ENCODE data around the gene R3HDM2. TPM values are rescaled to one million over a fixed set of nuclear protein-coding genes. Genes with fewer than 3 reads are reported as not detected.

The R3HDM2 gene
- total and polyA plus RNA-seq, 2 experiments from 2014 or later, result 13.4 to 28.7 TPM

GRCh38 chr12:57381693-57382220, 49.1 kb downstream of the R3HDM2 start:
- Histone ChIP-seq H2AFZ (no peak overlapping the region), H3K79me2 (no peaks in the 10 kb centered on the region), H4K20me1 (ENCODE audit: insufficient read depth, poor library complexity, severe bottlenecking) (no peaks in the 10 kb centered on the region), H3K36me3 (replicated peaks; ENCODE audit: insufficient read depth, low read depth) (no peaks in the 10 kb centered on the region), H3K4me3 (no peak overlapping the region), H3K27ac (no peak overlapping the region), H3K4me1 (ENCODE audit: insufficient read depth) (peaks cover 3% of the 10 kb centered on the region), H3K9me3 (ENCODE audit: low read depth) (no peaks in the 10 kb centered on the region), H3K27me3 (no peaks in the 10 kb centered on the region), H3K4me2 (no peak overlapping the region), H3K9me2 (replicated peaks; ENCODE audit: insufficient read depth) (no peaks in the 10 kb centered on the region)
- TF ChIP-seq EZH2 (IDR thresholded peaks at IDR 0.05; ENCODE audit: borderline replicate concordance) (no peak), CTCF (IDR thresholded peaks at IDR 0.05; ENCODE audit: poor library complexity) (no peak), EZH2phosphoT487 (IDR thresholded peaks at IDR 0.05; ENCODE audit: low read depth, severe bottlenecking, unreplicated experiment) (no peak)
- WGBS (ENCODE audit: low lambda C conversion rate, missing lambda C conversion rate), result 84% methylated on average over 2 of the region's 2 CpGs
- DNase-seq (ENCODE audit: low spot score), result no peak

GRCh38 chr12:57380300-57380699, 50.5 kb downstream of the R3HDM2 start:
- Histone ChIP-seq H3K79me2 (no peaks in the 10 kb centered on the region), H3K27me3 (no peaks in the 10 kb centered on the region), H3K9me2 (replicated peaks; ENCODE audit: insufficient read depth) (no peaks in the 10 kb centered on the region), H3K4me3 (no peak overlapping the region), H3K4me2 (no peak overlapping the region), H3K27ac (no peak overlapping the region), H3K9me3 (ENCODE audit: low read depth) (no peaks in the 10 kb centered on the region), H2AFZ (no peak overlapping the region), H3K36me3 (replicated peaks; ENCODE audit: insufficient read depth, low read depth) (no peaks in the 10 kb centered on the region), H3K4me1 (ENCODE audit: insufficient read depth) (peaks cover 3% of the 10 kb centered on the region), H4K20me1 (ENCODE audit: insufficient read depth, poor library complexity, severe bottlenecking) (no peaks in the 10 kb centered on the region)
- DNase-seq (ENCODE audit: low spot score), result no peak
- TF ChIP-seq EZH2phosphoT487 (IDR thresholded peaks at IDR 0.05; ENCODE audit: low read depth, severe bottlenecking, unreplicated experiment) (no peak), EZH2 (IDR thresholded peaks at IDR 0.05; ENCODE audit: borderline replicate concordance) (no peak), CTCF (IDR thresholded peaks at IDR 0.05; ENCODE audit: poor library complexity) (no peak)
- 100% methylated on average over 1 of the region's 1 CpG for WGBS (ENCODE audit: low lambda C conversion rate, missing lambda C conversion rate)

- 74% methylated on average over 3 of the region's 3 CpGs for WGBS (ENCODE audit: low lambda C conversion rate, missing lambda C conversion rate)
- Histone ChIP-seq H4K20me1 (ENCODE audit: insufficient read depth, poor library complexity, severe bottlenecking) (no peaks in the 10 kb centered on the region), H3K9me3 (ENCODE audit: low read depth) (no peaks in the 10 kb centered on the region), H3K4me2 (no peak overlapping the region), H3K79me2 (peaks cover 6% of the 10 kb centered on the region), H3K9me2 (replicated peaks; ENCODE audit: insufficient read depth) (no peaks in the 10 kb centered on the region), H3K4me3 (no peak overlapping the region), H3K36me3 (replicated peaks; ENCODE audit: insufficient read depth, low read depth) (no peaks in the 10 kb centered on the region), H3K27ac (peak overlapping the region; percentile 73), H3K27me3 (no peaks in the 10 kb centered on the region), H2AFZ (no peak overlapping the region), H3K4me1 (ENCODE audit: insufficient read depth) (peaks cover 3% of the 10 kb centered on the region)
- peak; percentile 41 for DNase-seq (ENCODE audit: low spot score)
- TF ChIP-seq EZH2 (IDR thresholded peaks at IDR 0.05; ENCODE audit: borderline replicate concordance), result no peak
- no peak for TF ChIP-seq EZH2phosphoT487 (IDR thresholded peaks at IDR 0.05; ENCODE audit: low read depth, severe bottlenecking, unreplicated experiment)
- no peak for TF ChIP-seq CTCF (IDR thresholded peaks at IDR 0.05; ENCODE audit: poor library complexity)
These were observed 53.6 kb downstream of the R3HDM2 start for GRCh38 chr12:57377103-57377840.
